T-cell (primary cell): Measurements from ENCODE around the gene CD48. TPM values are rescaled to one million over a fixed set of nuclear protein-coding genes. Genes with fewer than 3 reads are reported as not detected.
A peak's percentile ranks its signal among the peaks of the same experiment; 100 is the strongest.

Source experiments
- ATAC-seq, 4 experiments: fragments of 200-7000 bp in 3 of 4; fragments of 150-1000 bp in 1 of 4; cut with Tn5 transposase; replicated peaks in 1 of 4; 1 replicate in 3 of 4; 2 replicates in 1 of 4; pipeline ENCODE4 v1.10.0; 2021; ENCODE audit warnings: moderate library complexity in 3 of 4, mild to moderate bottlenecking in 2 of 4, moderate number of reproducible peaks in 1 of 4
- CTCF ChIA-PET, 2 donors: fragments of 300-600 bp; sonication (Branson Sonifier 250); formaldehyde crosslinking; loops; one replicate each; lab custom pipeline; 2022; ENCODE audit warnings: antibody characterized with exemption in 2 of 2; lab: Charles Lee
- POLR2A ChIA-PET, 2 donors: fragments of 300-600 bp; sonication (Branson Sonifier 250); formaldehyde crosslinking; loops; one replicate each; lab custom pipeline; 2022; ENCODE audit warnings: antibody characterized with exemption in 2 of 2; lab: Charles Lee
- DNase-seq, 35 experiments: peaks; one replicate each; pipeline versions ENCODE4 v3.0.0 to v3.0.0-alpha.2; 2013 to 2023
- H3K27ac ChIP-seq: one replicate; pipeline ENCODE4 v1.5.1; 2013; ENCODE audit warnings: low read length
- H3K27me3 ChIP-seq, 2 experiments: replicated peaks in 1 of 2; 1 replicate in 1 of 2; 2 replicates in 1 of 2; pipeline versions ENCODE4 v1.6.1 to v1.7.0; 2013; ENCODE audit warnings: low read length in 1 of 2, mixed read lengths in 1 of 2; ENCODE audit not compliant: control insufficient read depth in 2 of 2, insufficient read depth in 2 of 2; ENCODE audit errors: extremely low read depth in 1 of 2
- H3K36me3 ChIP-seq, 2 donors: 1 replicate in 1 of 2; 2 replicates in 1 of 2; pipeline versions ENCODE4 v1.6.1 to v1.7.0; 2013; ENCODE audit warnings: low read length in 1 of 2; ENCODE audit not compliant: control insufficient read depth in 2 of 2, insufficient read depth in 1 of 2; ENCODE audit errors: extremely low read depth in 1 of 2
- H3K4me1 ChIP-seq, 2 experiments: 1 replicate in 1 of 2; 2 replicates in 1 of 2; pipeline versions ENCODE4 v1.6.1 to v1.7.0; 2013; ENCODE audit warnings: low read length in 2 of 2, mixed read lengths in 1 of 2; ENCODE audit not compliant: insufficient read depth in 2 of 2, control insufficient read depth in 1 of 2; ENCODE audit errors: extremely low read depth in 1 of 2
- H3K4me3 ChIP-seq, 2 donors: 1 replicate in 1 of 2; 2 replicates in 1 of 2; pipeline versions ENCODE4 v1.5.1 to v1.7.0; 2013; ENCODE audit warnings: mild to moderate bottlenecking in 2 of 2, low read length in 1 of 2, moderate library complexity in 1 of 2; ENCODE audit not compliant: control insufficient read depth in 1 of 2; ENCODE audit errors: extremely low read depth in 1 of 2
- H3K9me3 ChIP-seq: 2 replicates; pipeline ENCODE4 v1.7.0; 2013
- H3K27ac Mint-ChIP-seq, 2 donors: one replicate each; pipeline ENCODE4 v1.8.0; 2020 to 2021; ENCODE audit warnings: mild to moderate bottlenecking in 2 of 2, mixed read lengths in 2 of 2
- H3K27me3 Mint-ChIP-seq, 2 donors: one replicate each; pipeline ENCODE4 v1.8.0; 2021 to 2022; ENCODE audit warnings: mixed read lengths in 2 of 2
- H3K36me3 Mint-ChIP-seq: one replicate; pipeline ENCODE4 v1.8.0; 2021; ENCODE audit warnings: mixed read lengths
- H3K4me1 Mint-ChIP-seq, 3 donors: one replicate each; pipeline ENCODE4 v1.8.0; 2020 to 2022; ENCODE audit warnings: mixed read lengths in 3 of 3, mild to moderate bottlenecking in 1 of 3
- H3K4me3 Mint-ChIP-seq, 3 donors: one replicate each; pipeline ENCODE4 v1.8.0; 2020 to 2022; ENCODE audit warnings: mild to moderate bottlenecking in 3 of 3, mixed read lengths in 3 of 3, moderate library complexity in 3 of 3
- H3K9me3 Mint-ChIP-seq, 3 donors: one replicate each; pipeline ENCODE4 v1.8.0; 2020 to 2022; ENCODE audit warnings: mixed read lengths in 3 of 3
- WGBS: methylation state at CpG from one replicate; pipeline ENCODE4 v1.1.5; 2013; ENCODE audit warnings: missing lambda C conversion rate; ENCODE audit not compliant: insufficient coverage; 5-methylcytosine and 5-hydroxymethylcytosine counted together
- total RNA-seq, 35 experiments: library from RNA in 6 of 35; stranded (reverse) in 6 of 35; fragments of 120-200 nt in 1 of 35; gene quantifications; one replicate each; pipeline versions ENCODE4 v1.2.1 to v1.2.4 and lab custom pipeline; 2013 to 2026

Gene CD48
- total RNA-seq, 5 donors from 2014 or later (not counting 1 experiment from before 2014, with no cell fraction given): 249 to 393 (median 273) TPM

DNA sequence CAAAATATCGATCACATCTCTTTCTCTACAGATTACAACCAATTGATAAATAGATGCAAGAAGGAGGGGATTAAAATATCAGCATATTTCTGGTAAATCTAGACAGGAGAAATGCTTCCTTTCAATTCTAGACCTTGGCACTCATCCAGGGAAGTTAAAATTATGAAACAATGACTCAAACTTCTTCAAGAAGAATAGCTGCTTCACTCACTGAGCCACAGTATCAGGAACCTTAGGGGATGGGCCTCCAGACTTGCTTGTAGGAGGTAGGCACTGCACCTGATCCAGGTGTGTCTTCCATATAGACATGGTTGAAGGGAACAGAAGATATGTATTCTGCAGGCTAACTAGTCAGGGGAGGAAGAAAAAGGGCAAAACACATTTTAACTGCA, 37.3 kb upstream of the CD48 start:
- peaks cover 7% of the 10 kb centered on the region for H3K36me3 Mint-ChIP-seq
- peaks cover 11 to 42% of the 10 kb centered on the region in 2 experiments for H3K4me1 ChIP-seq

DNA sequence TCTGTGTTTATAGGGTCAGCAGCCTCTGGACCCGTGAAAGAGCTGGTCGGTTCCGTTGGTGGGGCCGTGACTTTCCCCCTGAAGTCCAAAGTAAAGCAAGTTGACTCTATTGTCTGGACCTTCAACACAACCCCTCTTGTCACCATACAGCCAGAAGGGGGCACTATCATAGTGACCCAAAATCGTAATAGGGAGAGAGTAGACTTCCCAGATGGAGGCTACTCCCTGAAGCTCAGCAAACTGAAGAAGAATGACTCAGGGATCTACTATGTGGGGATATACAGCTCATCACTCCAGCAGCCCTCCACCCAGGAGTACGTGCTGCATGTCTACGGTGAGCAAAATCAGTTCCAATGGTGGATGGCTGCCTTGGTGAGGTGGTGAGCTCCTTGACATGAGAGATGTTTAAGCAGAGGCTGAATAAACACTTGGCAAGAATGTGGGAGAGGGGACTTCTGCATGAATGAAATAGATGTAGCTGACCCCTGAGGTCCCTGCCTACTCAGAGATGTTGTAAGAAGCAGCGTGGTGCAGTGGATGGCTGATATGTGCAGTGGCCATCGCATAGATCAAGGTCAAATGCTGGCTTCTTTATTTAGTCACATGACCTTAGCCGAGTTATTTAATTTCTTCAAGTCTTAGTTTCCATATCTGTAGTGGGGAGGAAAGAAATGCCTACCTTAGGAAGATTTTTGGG, 36.7 kb upstream of the CD48 start:
- Histone ChIP-seq H3K27ac (no peak overlapping the region), H3K9me3 (no peaks in the 10 kb centered on the region), H3K4me1 (peaks cover 11 to 48% of the 10 kb centered on the region in 2 experiments), H3K27me3 (no peaks in the 10 kb centered on the region), H3K4me3 (no peak overlapping the region), H3K36me3 (peaks cover 0 to 19% of the 10 kb centered on the region in 2 donors)
- Mint-ChIP-seq H3K27me3 (peaks cover 0 to 3% of the 10 kb centered on the region in 2 donors), H3K36me3 (peaks cover 7% of the 10 kb centered on the region), H3K4me1 (peaks cover 53 to 71% (median 70%) of the 10 kb centered on the region in 3 donors), H3K4me3 (no peak overlapping the region), H3K9me3 (no peaks in the 10 kb centered on the region), H3K27ac (peak overlapping the region in 1 of 2 donors; percentile 5)
- WGBS: 95% methylated on average over 4 of the region's 10 CpGs
- POLR2A ChIA-PET: no interaction called here
- CTCF ChIA-PET: interaction anchor here in 1 of 2 donors (0.6 to 2.1 kb wide), 2 partner anchors 10 to 20 kb away, joined by 3 to 7 read pairs; no protein-coding TSS in a partner anchor
- ATAC-seq (no peak), DNase-seq (no peak)

More for the DNA sequence above, 37.3 kb upstream of the CD48 start:
- Histone ChIP-seq H3K27me3 (no peaks in the 10 kb centered on the region), H3K36me3 (peaks cover 0 to 19% of the 10 kb centered on the region in 2 donors), H3K4me3 (no peak overlapping the region), H3K27ac (no peak overlapping the region), H3K9me3 (no peaks in the 10 kb centered on the region)
- peaks cover 48 to 68% (median 64%) of the 10 kb centered on the region in 3 donors for H3K4me1 Mint-ChIP-seq
- WGBS: no CpG with 5 or more reads among the region's 1 CpG
- no peak for ATAC-seq
- ChIA-PET POLR2A (no interaction called here), CTCF (interaction anchor here in 1 of 2 donors (1.7 to 2.1 kb wide), 2 partner anchors 19 kb away, joined by 6 to 7 read pairs; no protein-coding TSS in a partner anchor)
- H3K27ac Mint-ChIP-seq: peak overlapping the region in 1 of 2 donors; percentile 65
- peaks cover 0 to 3% of the 10 kb centered on the region in 2 donors for H3K27me3 Mint-ChIP-seq
- H3K9me3 Mint-ChIP-seq: no peaks in the 10 kb centered on the region
- no peak for DNase-seq
- no peak overlapping the region for H3K4me3 Mint-ChIP-seq

DNA sequence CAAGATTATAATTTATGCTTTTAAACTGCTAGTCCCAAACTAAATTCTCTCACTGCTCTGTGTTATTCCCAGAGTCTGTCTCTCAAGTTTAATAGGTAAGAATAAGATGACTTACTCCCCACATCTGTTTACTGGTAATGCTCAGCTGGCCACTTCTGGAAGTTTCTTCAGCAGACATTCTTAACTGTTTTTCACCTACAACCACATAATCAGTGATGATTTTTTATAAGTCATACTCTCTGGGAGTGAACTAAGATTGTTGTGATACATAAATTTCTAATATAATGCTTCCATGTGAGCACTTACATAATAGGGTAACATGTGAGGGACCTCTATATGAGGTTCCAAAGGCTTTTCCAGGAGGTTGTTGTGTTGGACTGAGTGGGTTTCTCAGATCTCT, 36.1 kb upstream of the CD48 start:
- ATAC-seq: no peak
- Mint-ChIP-seq H3K27ac (no peak overlapping the region), H3K4me1 (peaks cover 59 to 73% (median 72%) of the 10 kb centered on the region in 3 donors), H3K36me3 (peaks cover 3% of the 10 kb centered on the region), H3K4me3 (no peak overlapping the region), H3K9me3 (no peaks in the 10 kb centered on the region), H3K27me3 (peaks cover 0 to 3% of the 10 kb centered on the region in 2 donors)
- H3K4me3 ChIP-seq: no peak overlapping the region
- H3K4me1 ChIP-seq: peaks cover 11 to 54% of the 10 kb centered on the region in 2 experiments
- H3K27me3 ChIP-seq: no peaks in the 10 kb centered on the region
- POLR2A ChIA-PET: no interaction called here
- peaks cover 0 to 19% of the 10 kb centered on the region in 2 donors for H3K36me3 ChIP-seq
- CTCF ChIA-PET: interaction anchor here in 1 of 2 donors (0.6 to 2.1 kb wide), 2 partner anchors 11 to 21 kb away, joined by 3 to 7 read pairs; no protein-coding TSS in a partner anchor
- H3K9me3 ChIP-seq: no peaks in the 10 kb centered on the region
- H3K27ac ChIP-seq: no peak overlapping the region
- no peak for DNase-seq

DNA sequence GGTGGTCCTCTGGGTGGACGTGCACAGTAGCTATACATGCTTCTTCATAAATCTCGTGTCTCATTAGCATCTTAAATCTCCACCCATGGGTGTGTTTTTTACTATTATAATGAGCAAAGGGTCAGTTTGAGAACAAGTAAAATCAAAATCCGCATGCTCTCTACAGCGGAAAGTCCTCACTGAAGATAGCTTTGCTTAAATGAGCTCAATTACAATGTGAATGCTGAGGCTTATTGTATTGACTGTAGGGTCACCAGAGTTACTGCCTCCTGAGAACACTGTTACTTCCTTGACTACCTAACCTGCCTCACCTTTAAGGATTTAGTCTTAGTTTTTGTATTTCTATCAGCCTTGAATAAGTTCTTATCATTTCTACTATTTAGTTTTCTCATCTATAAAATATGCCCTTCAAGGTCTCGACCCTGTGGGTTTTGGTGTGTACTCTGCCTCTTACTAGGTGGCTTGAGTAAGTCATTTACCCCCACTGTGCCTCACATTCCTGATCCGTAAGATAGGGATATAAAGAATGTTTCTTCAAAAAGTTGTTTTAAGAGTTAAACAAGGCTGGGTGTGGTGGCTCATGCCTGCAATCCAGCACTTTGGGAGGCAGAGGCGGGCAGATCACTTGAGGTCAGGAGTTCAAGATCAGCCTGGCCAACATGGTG, 35.3 kb upstream of the CD48 start:
- Mint-ChIP-seq H3K4me3 (no peak overlapping the region), H3K27ac (peak overlapping the region in 1 of 2 donors; percentile 44), H3K4me1 (peaks cover 67 to 75% (median 73%) of the 10 kb centered on the region in 3 donors), H3K9me3 (no peaks in the 10 kb centered on the region), H3K27me3 (peaks cover 0 to 3% of the 10 kb centered on the region in 2 donors), H3K36me3 (peaks cover 3% of the 10 kb centered on the region)
- DNase-seq (no peak), ATAC-seq (no peak)
- H3K4me1 ChIP-seq: peaks cover 11 to 61% of the 10 kb centered on the region in 2 experiments
- POLR2A ChIA-PET: no interaction called here
- no peaks in the 10 kb centered on the region for H3K27me3 ChIP-seq
- H3K36me3 ChIP-seq: peaks cover 0 to 19% of the 10 kb centered on the region in 2 donors
- CTCF ChIA-PET: interaction anchor here in 1 of 2 donors (1.4 to 2.1 kb wide), 2 partner anchors 9 to 21 kb away, joined by 3 to 7 read pairs; no protein-coding TSS in a partner anchor
- H3K9me3 ChIP-seq: no peaks in the 10 kb centered on the region
- no CpG with 5 or more reads among the region's 7 CpGs for WGBS
- no peak overlapping the region for H3K4me3 ChIP-seq
- H3K27ac ChIP-seq: no peak overlapping the region

DNA sequence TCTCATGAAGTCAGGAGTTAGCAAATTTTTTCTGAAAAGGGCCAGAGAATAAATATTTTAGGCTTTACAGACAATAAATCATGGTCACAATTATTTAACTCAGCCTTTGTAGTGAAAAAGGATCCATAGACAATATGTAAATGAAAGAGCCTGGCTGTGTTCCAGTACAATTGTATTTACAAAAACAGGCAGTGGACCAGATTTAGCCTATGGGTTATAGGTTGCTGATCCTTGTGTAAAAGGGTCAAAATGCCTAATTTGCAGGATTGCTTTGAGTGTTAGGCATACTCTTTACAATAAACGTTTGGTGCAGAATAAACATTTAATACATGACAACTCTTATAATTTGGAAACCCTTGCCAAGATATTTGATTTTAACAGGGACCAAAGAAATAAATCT, 33.9 kb upstream of the CD48 start:
- CTCF ChIA-PET: interaction anchor here (0.6 to 1.7 kb wide), 6 partner anchors 11 to 168 kb away, joined by 3 to 15 read pairs (median 6); no protein-coding TSS in a partner anchor
- H3K4me1 Mint-ChIP-seq: peaks cover 68 to 75% (median 72%) of the 10 kb centered on the region in 3 donors
- Histone ChIP-seq H3K9me3 (no peaks in the 10 kb centered on the region), H3K27ac (peak overlapping the region; percentile 76), H3K36me3 (peaks cover 0 to 17% of the 10 kb centered on the region in 2 donors), H3K27me3 (no peaks in the 10 kb centered on the region), H3K4me3 (no peak overlapping the region), H3K4me1 (peaks cover 11 to 56% of the 10 kb centered on the region in 2 experiments)
- no peak overlapping the region for H3K4me3 Mint-ChIP-seq
- DNase-seq (no peak), ATAC-seq (no peak)
- no peaks in the 10 kb centered on the region for H3K9me3 Mint-ChIP-seq
- no peak overlapping the region for H3K27ac Mint-ChIP-seq
- POLR2A ChIA-PET: no interaction called here
- peaks cover 0 to under 1% of the 10 kb centered on the region in 2 donors for H3K27me3 Mint-ChIP-seq
- no CpG with 5 or more reads among the region's 1 CpG for WGBS
- peaks cover 3% of the 10 kb centered on the region for H3K36me3 Mint-ChIP-seq

DNA sequence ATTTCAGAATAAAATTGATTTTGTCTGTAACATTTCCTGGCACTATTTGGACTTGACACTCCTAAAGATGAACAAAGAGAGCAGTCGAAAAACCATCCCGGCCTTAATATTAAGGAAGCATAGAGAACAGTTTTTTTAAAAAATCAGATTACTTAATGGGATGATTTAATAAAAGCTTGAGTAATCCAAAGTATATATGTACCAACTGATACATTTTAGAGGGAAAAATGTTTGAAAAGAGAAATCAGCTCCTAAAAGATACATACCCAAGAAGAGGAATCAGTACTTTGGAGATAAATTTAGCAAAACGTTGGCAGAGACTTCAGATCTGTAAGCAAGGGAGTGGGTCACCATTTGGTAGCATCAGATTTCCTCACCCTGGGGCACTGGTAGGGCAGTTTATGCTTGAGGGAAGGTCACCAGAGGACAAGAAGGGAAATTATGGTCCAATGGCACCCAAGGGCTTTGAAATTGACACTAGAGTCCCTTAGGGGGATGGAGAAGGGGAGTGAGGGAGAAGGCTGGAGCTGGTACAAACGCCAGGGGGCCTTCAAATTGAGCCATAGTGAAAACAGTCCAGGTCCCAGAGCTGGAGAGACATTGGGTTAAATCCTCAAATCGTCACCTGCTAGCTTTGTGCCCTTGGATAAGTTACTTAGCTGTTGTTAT, 33.4 kb upstream of the CD48 start:
- Mint-ChIP-seq H3K4me1 (peaks cover 64 to 73% (median 70%) of the 10 kb centered on the region in 3 donors), H3K4me3 (peak overlapping the region; percentile 59 to 72 (median 59)), H3K27me3 (no peaks in the 10 kb centered on the region), H3K36me3 (peaks cover 3% of the 10 kb centered on the region), H3K27ac (peak overlapping the region; percentile 90 to 93), H3K9me3 (no peaks in the 10 kb centered on the region)
- Histone ChIP-seq H3K36me3 (peaks cover 0 to 11% of the 10 kb centered on the region in 2 donors), H3K4me1 (peaks cover 11 to 51% of the 10 kb centered on the region in 2 experiments), H3K9me3 (no peaks in the 10 kb centered on the region), H3K27me3 (no peaks in the 10 kb centered on the region), H3K27ac (peak overlapping the region; percentile 76), H3K4me3 (no peak overlapping the region)
- WGBS: 100% methylated on average over 1 of the region's 5 CpGs
- ChIA-PET CTCF (interaction anchor here (0.6 to 1.7 kb wide), 8 partner anchors 11 to 167 kb away, joined by 3 to 15 read pairs (median 4); no protein-coding TSS in a partner anchor), POLR2A (no interaction called here)
- DNase-seq (no peak), ATAC-seq (no peak)
